B cell (primary cell): Measurements from ENCODE around the gene CHAT. TPM values are rescaled to one million over a fixed set of nuclear protein-coding genes. Genes with fewer than 3 reads are reported as not detected.

ENCODE experiments used
- ATAC-seq: fragments of 200-7000 bp; cut with Tn5 transposase; one replicate; pipeline ENCODE4 v1.10.0; 2021; ENCODE audit warnings: low read depth, mild to moderate bottlenecking, moderate number of reproducible peaks, moderate library complexity
- CTCF ChIA-PET: fragments of 350-600 bp; sonication (Branson Sonifier 250); formaldehyde crosslinking; loops from one replicate; lab custom pipeline; 2021; ENCODE audit warnings: antibody characterized with exemption, inconsistent platforms; lab: Charles Lee
- POLR2A ChIA-PET: fragments of 350-600 bp; sonication (Branson Sonifier 250); formaldehyde crosslinking; loops from one replicate; lab custom pipeline; 2021; ENCODE audit warnings: antibody characterized with exemption; lab: Charles Lee
- DNase-seq: peaks from one replicate; pipeline ENCODE4 v3.0.0; 2013
- H2AFZ ChIP-seq: 2 replicates; pipeline ENCODE4 v1.6.1; 2012; ENCODE audit warnings: mild to moderate bottlenecking, low read depth, low read length; ENCODE audit not compliant: insufficient read depth, poor library complexity, severe bottlenecking
- H3K27ac ChIP-seq, 2 donors: 1 replicate in 1 of 2; 2 replicates in 1 of 2; pipeline ENCODE4 v1.5.1; 2012 to 2013; ENCODE audit warnings: low read length in 2 of 2, mild to moderate bottlenecking in 2 of 2, moderate library complexity in 1 of 2
- H3K27me3 ChIP-seq, 4 experiments: fragments of 200-600 bp in 1 of 4; sonication (generic) in 1 of 4; replicated peaks in 1 of 4; 1 replicate in 2 of 4; 2 replicates in 2 of 4; pipeline versions ENCODE4 v1.6.1 to v1.7.0; 2013 to 2016; ENCODE audit warnings: low read length in 3 of 4, mild to moderate bottlenecking in 2 of 4, mixed read lengths in 1 of 4, moderate library complexity in 1 of 4; ENCODE audit not compliant: insufficient read depth in 4 of 4, control insufficient read depth in 3 of 4; ENCODE audit errors: control extremely low read depth in 1 of 4
- H3K36me3 ChIP-seq, 2 experiments: replicated peaks in 1 of 2; 1 replicate in 1 of 2; 2 replicates in 1 of 2; pipeline versions ENCODE4 v1.6.1 to v1.7.1; 2013; ENCODE audit warnings: low read length in 1 of 2; ENCODE audit not compliant: insufficient read depth in 2 of 2, control insufficient read depth in 1 of 2; ENCODE audit errors: control extremely low read depth in 1 of 2, extremely low read depth in 1 of 2
- H3K4me1 ChIP-seq, 2 donors: fragments of 200-600 bp in 1 of 2; sonication (generic) in 1 of 2; 1 replicate in 1 of 2; 2 replicates in 1 of 2; pipeline versions ENCODE4 v1.5.1 to v1.6.1; 2013 to 2017; ENCODE audit warnings: low read length in 2 of 2; ENCODE audit not compliant: control insufficient read depth in 2 of 2, insufficient read depth in 2 of 2
- H3K4me2 ChIP-seq: replicated peaks from 2 replicates; pipeline ENCODE3; 2012; ENCODE audit warnings: mild to moderate bottlenecking, low read depth, low read length; ENCODE audit not compliant: poor library complexity, severe bottlenecking
- H3K4me3 ChIP-seq, 5 experiments: fragments of 200-600 bp in 1 of 5; sonication (generic) in 1 of 5; 1 replicate in 3 of 5; 2 replicates in 2 of 5; pipeline versions ENCODE4 v1.5.1 to v1.7.0; 2011 to 2016; ENCODE audit warnings: low read length in 4 of 5, mild to moderate bottlenecking in 4 of 5, low read depth in 2 of 5, control low read depth in 1 of 5, moderate library complexity in 1 of 5; ENCODE audit not compliant: insufficient read depth in 1 of 5; ENCODE audit errors: control extremely low read depth in 1 of 5, extremely low read depth in 1 of 5
- H3K79me2 ChIP-seq: fragments of 200-600 bp; sonication (generic); one replicate; pipeline ENCODE4 v1.6.0; 2016; ENCODE audit warnings: low read length; ENCODE audit not compliant: control insufficient read depth, insufficient read depth
- H3K9ac ChIP-seq: fragments of 200-600 bp; sonication (generic); 2 replicates; pipeline ENCODE4 v1.6.1; 2017; ENCODE audit warnings: mild to moderate bottlenecking, low read length, moderate library complexity
- H3K9me3 ChIP-seq, 3 donors: one replicate each; pipeline versions ENCODE4 v1.6.1 to v1.7.1; 2013; ENCODE audit warnings: low read length in 2 of 3; ENCODE audit not compliant: control insufficient read depth in 2 of 3, insufficient read depth in 1 of 3; ENCODE audit errors: control extremely low read depth in 1 of 3
- H4K20me1 ChIP-seq: 2 replicates; pipeline ENCODE4 v1.6.0; 2012; ENCODE audit warnings: mild to moderate bottlenecking, low read length; ENCODE audit not compliant: insufficient read depth, control insufficient read depth, poor library complexity, severe bottlenecking
- H3K27ac Mint-ChIP-seq: one replicate; pipeline ENCODE4 v1.8.0; 2021; ENCODE audit warnings: mixed read lengths
- H3K27me3 Mint-ChIP-seq: one replicate; pipeline ENCODE4 v1.8.0; 2021; ENCODE audit warnings: mixed read lengths
- H3K4me1 Mint-ChIP-seq: one replicate; pipeline ENCODE4 v1.8.0; 2021; ENCODE audit warnings: mixed read lengths
- H3K4me3 Mint-ChIP-seq: one replicate; pipeline ENCODE4 v1.8.0; 2021; ENCODE audit warnings: mixed read lengths
- H3K9me3 Mint-ChIP-seq: one replicate; pipeline ENCODE4 v1.8.0; 2022; ENCODE audit warnings: mixed read lengths; ENCODE audit not compliant: insufficient read depth
- EZH2 ChIP-seq: IDR thresholded peaks from 2 replicates; pipeline ENCODE4 v1.6.1; 2012; ENCODE audit warnings: borderline replicate concordance, low read depth, mild to moderate bottlenecking, moderate library complexity, low read length; ENCODE audit not compliant: insufficient read depth, poor library complexity, severe bottlenecking
- WGBS: methylation state at CpG from one replicate; pipeline ENCODE4 v1.1.5; 2013; ENCODE audit warnings: missing lambda C conversion rate; ENCODE audit not compliant: insufficient coverage; 5-methylcytosine and 5-hydroxymethylcytosine counted together
- intact Hi-C: fragments of 100-400 bp; cut with micrococcal nuclease; formaldehyde crosslinking; loops from one replicate; pipeline ENCODE4 v1.10.0; 2022
- polyA plus RNA-seq: library from polyadenylated mRNA; depleted of rRNA; stranded (reverse); fragments of >200 nt; gene quantifications from 2 replicates; pipeline ENCODE4 v1.2.3, GENCODE V29; 2012
- total RNA-seq, 2 donors: library from RNA; stranded (reverse); fragments of 120-200 nt in 1 of 2; gene quantifications; 1 replicate in 1 of 2; 2 replicates in 1 of 2; pipeline versions ENCODE4 v1.2.3 to v1.2.4, GENCODE V29; 2013 to 2022
- TF ChIP-seq, protein P1 (sequence below): fragments of 200-600 bp; IDR thresholded peaks from one replicate; pipeline ENCODE4 v1.8.0; 2022; ENCODE audit warnings: antibody characterized with exemption, mild to moderate bottlenecking

CHAT gene
- total and polyA plus RNA-seq, 2 donors (not counting 1 experiment from before 2014, with no cell fraction given): not detected

DNA sequence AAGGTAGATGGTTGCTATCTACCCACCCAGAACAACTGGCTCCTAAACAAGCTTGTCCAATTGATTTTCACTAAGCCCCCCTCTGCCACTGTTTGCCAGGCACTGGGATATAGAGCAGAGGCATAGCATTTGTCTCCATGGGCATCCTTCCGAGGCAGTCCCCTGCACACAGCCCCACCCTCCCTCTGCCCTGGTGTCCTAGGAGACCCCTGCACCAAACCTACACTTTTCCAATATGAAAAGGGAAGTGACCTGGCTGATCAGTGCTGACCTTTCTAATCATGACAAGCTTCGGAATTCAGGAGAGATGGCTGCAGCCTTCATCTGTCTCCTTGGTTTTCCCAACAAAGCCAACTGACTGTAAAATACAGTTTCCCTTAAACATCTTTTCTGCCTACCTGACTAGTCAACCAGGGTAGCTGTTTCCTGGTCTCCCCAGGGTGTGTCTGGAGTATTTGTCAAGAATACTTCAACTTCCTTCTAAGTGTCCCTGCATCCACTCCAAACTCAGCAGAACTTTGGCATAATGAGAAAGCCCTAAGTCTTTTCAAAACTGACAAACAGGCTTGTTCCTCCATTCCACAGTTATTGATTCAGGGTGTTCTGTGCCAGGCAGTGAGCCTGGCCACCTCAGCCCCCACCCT lies 11.3 kb upstream of the CHAT start:
- Mint-ChIP-seq H3K27me3 (peaks cover 60% of the 10 kb centered on the region), H3K4me1 (peaks cover 2% of the 10 kb centered on the region), H3K27ac (no peak overlapping the region), H3K9me3 (no peaks in the 10 kb centered on the region), H3K4me3 (no peak overlapping the region)
- H3K27ac ChIP-seq: no peak overlapping the region
- TF ChIP-seq EZH2: no peak
- TF ChIP-seq, protein P1, sequence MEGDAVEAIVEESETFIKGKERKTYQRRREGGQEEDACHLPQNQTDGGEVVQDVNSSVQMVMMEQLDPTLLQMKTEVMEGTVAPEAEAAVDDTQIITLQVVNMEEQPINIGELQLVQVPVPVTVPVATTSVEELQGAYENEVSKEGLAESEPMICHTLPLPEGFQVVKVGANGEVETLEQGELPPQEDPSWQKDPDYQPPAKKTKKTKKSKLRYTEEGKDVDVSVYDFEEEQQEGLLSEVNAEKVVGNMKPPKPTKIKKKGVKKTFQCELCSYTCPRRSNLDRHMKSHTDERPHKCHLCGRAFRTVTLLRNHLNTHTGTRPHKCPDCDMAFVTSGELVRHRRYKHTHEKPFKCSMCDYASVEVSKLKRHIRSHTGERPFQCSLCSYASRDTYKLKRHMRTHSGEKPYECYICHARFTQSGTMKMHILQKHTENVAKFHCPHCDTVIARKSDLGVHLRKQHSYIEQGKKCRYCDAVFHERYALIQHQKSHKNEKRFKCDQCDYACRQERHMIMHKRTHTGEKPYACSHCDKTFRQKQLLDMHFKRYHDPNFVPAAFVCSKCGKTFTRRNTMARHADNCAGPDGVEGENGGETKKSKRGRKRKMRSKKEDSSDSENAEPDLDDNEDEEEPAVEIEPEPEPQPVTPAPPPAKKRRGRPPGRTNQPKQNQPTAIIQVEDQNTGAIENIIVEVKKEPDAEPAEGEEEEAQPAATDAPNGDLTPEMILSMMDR: no peak
- ATAC-seq (no peak), DNase-seq (no peak)
- WGBS: 90% methylated on average over 2 of the region's 2 CpGs
- H3K4me3 ChIP-seq: no peak overlapping the region
- ChIA-PET POLR2A (no interaction called here), CTCF (no interaction called here)
- no peaks in the 10 kb centered on the region for H3K4me1 ChIP-seq
- H3K4me2 ChIP-seq: no peak overlapping the region
- H3K9ac ChIP-seq: no peak overlapping the region
- no peaks in the 10 kb centered on the region for H4K20me1 ChIP-seq
- H3K36me3 ChIP-seq: no peaks in the 10 kb centered on the region
- H2AFZ ChIP-seq: no peak overlapping the region
- H3K27me3 ChIP-seq: peaks cover 0 to 18% (median 4%) of the 10 kb centered on the region in 4 experiments
- no peaks in the 10 kb centered on the region for H3K79me2 ChIP-seq
- peaks cover 0 to 15% (median 0%) of the 10 kb centered on the region in 3 donors for H3K9me3 ChIP-seq
- intact Hi-C loops: no loop called here

DNA sequence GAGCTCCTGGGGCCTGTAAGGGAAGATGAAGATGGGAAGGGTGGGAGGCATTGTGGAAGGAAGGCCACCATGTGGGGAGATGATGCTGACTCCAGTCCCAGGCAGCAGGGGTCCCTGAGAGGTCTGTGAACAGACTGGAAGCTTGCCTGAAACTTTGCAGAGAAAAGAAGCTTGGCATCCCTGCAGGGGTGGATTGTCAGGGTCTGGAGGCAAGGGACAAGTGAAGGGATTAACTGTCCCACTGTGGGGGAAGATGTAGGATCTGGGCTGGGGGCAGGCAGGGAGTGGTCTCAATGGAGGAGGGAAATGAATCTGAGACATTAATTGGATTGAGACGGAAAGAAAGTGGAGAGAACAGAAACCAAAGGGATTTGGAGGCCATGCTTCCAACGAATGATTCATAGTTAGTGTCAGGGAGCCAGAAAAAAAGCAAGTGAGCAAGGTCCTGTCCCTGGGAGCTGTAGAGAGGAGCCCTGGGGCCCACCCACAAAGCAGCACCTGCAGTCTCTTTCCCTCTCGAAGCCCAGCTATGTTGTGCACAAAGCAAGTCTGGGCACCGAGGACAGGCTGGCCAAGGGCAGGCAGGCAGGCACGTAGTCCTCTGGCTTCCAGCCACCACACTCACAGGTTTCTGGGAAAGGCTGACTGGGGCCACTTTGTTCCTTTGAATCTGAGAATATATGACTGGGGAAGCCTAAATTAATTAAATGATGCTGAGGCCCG lies 8.5 kb upstream of the CHAT start:
- ChIA-PET POLR2A (no interaction called here), CTCF (interaction anchor here (1.9 to 3.6 kb wide), 2 partner anchors 9 to 12 kb away, joined by 4 to 19 read pairs; no protein-coding TSS in a partner anchor)
- Histone ChIP-seq H3K27ac (no peak overlapping the region), H3K4me2 (no peak overlapping the region), H3K4me1 (peaks cover 0 to 3% of the 10 kb centered on the region in 2 donors), H3K9ac (no peak overlapping the region), H3K4me3 (no peak overlapping the region), H2AFZ (no peak overlapping the region), H3K36me3 (no peaks in the 10 kb centered on the region), H3K79me2 (no peaks in the 10 kb centered on the region), H4K20me1 (no peaks in the 10 kb centered on the region), H3K27me3 (peaks cover 0 to 39% (median 18%) of the 10 kb centered on the region in 4 experiments), H3K9me3 (peaks cover 0 to 34% (median 0%) of the 10 kb centered on the region in 3 donors)
- ATAC-seq: no peak
- Mint-ChIP-seq H3K4me3 (no peak overlapping the region), H3K4me1 (peaks cover 2% of the 10 kb centered on the region), H3K27ac (no peak overlapping the region), H3K27me3 (peaks cover 69% of the 10 kb centered on the region), H3K9me3 (no peaks in the 10 kb centered on the region)
- intact Hi-C loops: no loop called here
- TF ChIP-seq EZH2: no peak
- TF ChIP-seq, protein P1: no peak
- no peak for DNase-seq
- 79% methylated on average over 6 of the region's 6 CpGs for WGBS
